GM23338 (cell line): Measurements from ENCODE around the gene SLC6A12. TPM values are rescaled to one million over a fixed set of nuclear protein-coding genes. Genes with fewer than 3 reads are reported as not detected.

ENCODE experiments used
- ATAC-seq: fragments of 200-7000 bp; cut with Tn5 transposase; 3 replicates; pipeline ENCODE4 v1.9.1; 2020
- DNase-seq: peaks from one replicate; pipeline ENCODE4 v3.0.0-alpha.2; 2015; ENCODE audit warnings: low spot score
- H2AFZ ChIP-seq: fragments of 200-600 bp; sonication (generic); 2 replicates; pipeline ENCODE4 v1.8.0; 2016; ENCODE audit warnings: antibody characterized with exemption, mild to moderate bottlenecking, moderate library complexity
- H3F3A ChIP-seq: fragments of 200-600 bp; sonication (generic); replicated peaks from 2 replicates; pipeline ENCODE4 v1.8.0; 2017; ENCODE audit warnings: antibody characterized with exemption, mixed run types, low read depth
- H3K27ac ChIP-seq: fragments of 200-600 bp; sonication (generic); 2 replicates; pipeline ENCODE4 v1.6.1; 2016; ENCODE audit warnings: low read depth
- H3K27me3 ChIP-seq: fragments of 200-600 bp; sonication (generic); 2 replicates; pipeline ENCODE4 v1.8.0; 2016; ENCODE audit warnings: mild to moderate bottlenecking, mixed run types, moderate library complexity; ENCODE audit not compliant: insufficient read depth
- H3K36me3 ChIP-seq: fragments of 200-600 bp; sonication (generic); 2 replicates; pipeline ENCODE4 v1.8.0; 2016; ENCODE audit warnings: mild to moderate bottlenecking; ENCODE audit not compliant: insufficient read depth
- H3K4me1 ChIP-seq: fragments of 200-600 bp; sonication (generic); 2 replicates; pipeline ENCODE4 v1.8.0; 2016; ENCODE audit warnings: mild to moderate bottlenecking, moderate library complexity; ENCODE audit not compliant: insufficient read depth
- H3K4me2 ChIP-seq: fragments of 200-600 bp; sonication (generic); 2 replicates; pipeline ENCODE4 v1.7.1; 2017; ENCODE audit warnings: mixed run types
- H3K4me3 ChIP-seq: fragments of 200-600 bp; sonication (generic); 2 replicates; pipeline ENCODE4 v1.6.1; 2016; ENCODE audit warnings: mixed run types
- H3K79me2 ChIP-seq: fragments of 200-600 bp; sonication (generic); replicated peaks from 2 replicates; pipeline ENCODE4 v1.8.0; 2017; ENCODE audit warnings: mild to moderate bottlenecking; ENCODE audit not compliant: insufficient read depth
- H3K9me2 ChIP-seq: fragments of 200-600 bp; sonication (generic); 2 replicates; pipeline ENCODE4 v1.8.0; 2017; ENCODE audit not compliant: insufficient read depth
- H4K20me1 ChIP-seq: fragments of 200-600 bp; sonication (generic); replicated peaks from 2 replicates; pipeline ENCODE4 v1.8.0; 2017; ENCODE audit warnings: mild to moderate bottlenecking; ENCODE audit not compliant: insufficient read depth
- H3K27ac Mint-ChIP-seq: 2 replicates; pipeline ENCODE4 v1.8.0; 2020; ENCODE audit warnings: inconsistent platforms, mild to moderate bottlenecking, moderate library complexity, mixed read lengths
- H3K27me3 Mint-ChIP-seq: 3 replicates; pipeline ENCODE4 v1.8.0; 2022; ENCODE audit warnings: low read depth, mild to moderate bottlenecking, moderate library complexity, mixed read lengths, inconsistent platforms; ENCODE audit not compliant: insufficient read depth, poor library complexity
- H3K36me3 Mint-ChIP-seq: 3 replicates; pipeline ENCODE4 v1.8.0; 2021; ENCODE audit warnings: low read depth, mild to moderate bottlenecking, inconsistent platforms, moderate library complexity, mixed read lengths
- H3K4me1 Mint-ChIP-seq: 3 replicates; pipeline ENCODE4 v1.8.0; 2020; ENCODE audit warnings: mild to moderate bottlenecking, inconsistent platforms, mixed read lengths
- H3K4me3 Mint-ChIP-seq: 3 replicates; pipeline ENCODE4 v1.8.0; 2021; ENCODE audit warnings: moderate library complexity, mild to moderate bottlenecking, inconsistent platforms, mixed read lengths
- H3K9me3 Mint-ChIP-seq: 3 replicates; pipeline ENCODE4 v1.8.0; 2020; ENCODE audit warnings: moderate library complexity, mild to moderate bottlenecking, inconsistent platforms, mixed read lengths
- CREB1 ChIP-seq: fragments of 250-450 bp; sonication (Bioruptor Pico); IDR thresholded peaks from 2 replicates; pipeline ENCODE4 v1.5.0; 2020; ENCODE audit warnings: low read depth, mild to moderate bottlenecking, moderate library complexity
- EZH2 ChIP-seq: fragments of 200-600 bp; sonication (generic); IDR thresholded peaks from one replicate; pipeline ENCODE4 v1.8.0; 2017; ENCODE audit warnings: antibody characterized with exemption, mild to moderate bottlenecking, low read depth; ENCODE audit not compliant: unreplicated experiment
- EZH2phosphoT487 ChIP-seq: fragments of 200-600 bp; sonication (generic); IDR thresholded peaks from one replicate; pipeline ENCODE4 v1.8.1; 2018; ENCODE audit warnings: antibody characterized with exemption; ENCODE audit not compliant: unreplicated experiment
- JUNB ChIP-seq: IDR thresholded peaks from one replicate; pipeline ENCODE4 v1.6.1; 2016; ENCODE audit warnings: antibody characterized with exemption; ENCODE audit not compliant: unreplicated experiment
- NANOG ChIP-seq: IDR thresholded peaks from 2 replicates; pipeline ENCODE4 v1.6.1; 2016; ENCODE audit warnings: antibody characterized with exemption, borderline replicate concordance
- POLR2AphosphoS5 ChIP-seq: IDR thresholded peaks from 2 replicates; pipeline ENCODE4 v1.6.1; 2016; ENCODE audit warnings: antibody characterized with exemption, low read depth
- REST ChIP-seq: IDR thresholded peaks from one replicate; pipeline ENCODE4 v1.6.1; 2018; ENCODE audit warnings: antibody characterized with exemption; ENCODE audit not compliant: unreplicated experiment
- STAT1 ChIP-seq: IDR thresholded peaks from one replicate; pipeline ENCODE4 v1.6.1; 2016; ENCODE audit warnings: antibody characterized with exemption; ENCODE audit not compliant: unreplicated experiment
- ZNF114 ChIP-seq: fragments of 250-450 bp; sonication (Bioruptor Pico); IDR thresholded peaks from 2 replicates; pipeline ENCODE4 v1.5.0; 2020; ENCODE audit warnings: mild to moderate bottlenecking, moderate library complexity
- ZNF331 ChIP-seq: fragments of 250-450 bp; sonication (Bioruptor Pico); IDR thresholded peaks from 2 replicates; pipeline ENCODE4 v1.5.0; 2020; ENCODE audit warnings: low read depth, mild to moderate bottlenecking, moderate library complexity
- ZNF462 ChIP-seq: fragments of 250-450 bp; sonication (Bioruptor Pico); IDR thresholded peaks from 2 replicates; pipeline ENCODE4 v1.5.0; 2020; ENCODE audit warnings: mild to moderate bottlenecking, moderate library complexity
- polyA plus RNA-seq: library from polyadenylated mRNA; unstranded; fragments of >200 nt; fragmentation: Nextera tagmentation; extraction: Ambion mirVana; gene quantifications from 2 replicates; pipeline ENCODE4 v1.2.1, GENCODE V29; 2016
- total RNA-seq: library from RNA; depleted of rRNA; stranded (reverse); fragments of >200 nt; shearing (Covaris generic); gene quantifications from 2 replicates; pipeline ENCODE4 v1.2.3, GENCODE V29; 2014
- TF ChIP-seq, protein P1 (sequence below), 2 experiments: fragments of 200-600 bp in 1 of 2; sonication (generic) in 1 of 2; conservative IDR thresholded peaks; 2 replicates each; pipeline versions ENCODE4 v1.5.1 to v1.6.1; 2016 to 2017; ENCODE audit warnings: antibody characterized with exemption in 2 of 2, low read depth in 2 of 2, mild to moderate bottlenecking in 2 of 2, moderate library complexity in 1 of 2

The SLC6A12 gene
- total and polyA plus RNA-seq, 2 experiments from 2014 or later = 0.56 TPM; not detected in 1

- TF ChIP-seq ZNF462 (CRISPR knock-in tag) = no peak
- TF ChIP-seq ZNF114 (CRISPR knock-in tag) = no peak
- TF ChIP-seq POLR2AphosphoS5 = no peak
- no peak for TF ChIP-seq EZH2phosphoT487
- TF ChIP-seq, protein P1, sequence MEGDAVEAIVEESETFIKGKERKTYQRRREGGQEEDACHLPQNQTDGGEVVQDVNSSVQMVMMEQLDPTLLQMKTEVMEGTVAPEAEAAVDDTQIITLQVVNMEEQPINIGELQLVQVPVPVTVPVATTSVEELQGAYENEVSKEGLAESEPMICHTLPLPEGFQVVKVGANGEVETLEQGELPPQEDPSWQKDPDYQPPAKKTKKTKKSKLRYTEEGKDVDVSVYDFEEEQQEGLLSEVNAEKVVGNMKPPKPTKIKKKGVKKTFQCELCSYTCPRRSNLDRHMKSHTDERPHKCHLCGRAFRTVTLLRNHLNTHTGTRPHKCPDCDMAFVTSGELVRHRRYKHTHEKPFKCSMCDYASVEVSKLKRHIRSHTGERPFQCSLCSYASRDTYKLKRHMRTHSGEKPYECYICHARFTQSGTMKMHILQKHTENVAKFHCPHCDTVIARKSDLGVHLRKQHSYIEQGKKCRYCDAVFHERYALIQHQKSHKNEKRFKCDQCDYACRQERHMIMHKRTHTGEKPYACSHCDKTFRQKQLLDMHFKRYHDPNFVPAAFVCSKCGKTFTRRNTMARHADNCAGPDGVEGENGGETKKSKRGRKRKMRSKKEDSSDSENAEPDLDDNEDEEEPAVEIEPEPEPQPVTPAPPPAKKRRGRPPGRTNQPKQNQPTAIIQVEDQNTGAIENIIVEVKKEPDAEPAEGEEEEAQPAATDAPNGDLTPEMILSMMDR (conservative IDR thresholded peaks at IDR 0.05; ENCODE audit: low read depth in 2 of 2) = no peak
- TF ChIP-seq JUNB = no peak
- TF ChIP-seq STAT1 = no peak
- TF ChIP-seq CREB1 (CRISPR knock-in tag) = no peak
- no peak for TF ChIP-seq NANOG
These were observed 48.9 kb upstream of the SLC6A12 start, which contains the start of gene SLC6A13 (continued) for GRCh38 chr12:262817-263216.

- TF ChIP-seq POLR2AphosphoS5 = no peak
- TF ChIP-seq ZNF114 (CRISPR knock-in tag) = no peak
- TF ChIP-seq ZNF331 (CRISPR knock-in tag) = no peak
- TF ChIP-seq REST = no peak
- no peak for TF ChIP-seq EZH2
- TF ChIP-seq STAT1 = no peak
- TF ChIP-seq EZH2phosphoT487 = no peak
- TF ChIP-seq CREB1 (CRISPR knock-in tag) = no peak
- no peaks in the 10 kb centered on the region for H3K4me1 ChIP-seq
These were observed 48.2 kb upstream of the SLC6A12 start for GRCh38 chr12:262113-262512.

More at GRCh38 chr12:262113-262512, 48.2 kb upstream of the SLC6A12 start:
- Mint-ChIP-seq H3K36me3 (no peaks in the 10 kb centered on the region), H3K27me3 (peaks cover 5% of the 10 kb centered on the region), H3K4me3 (no peak overlapping the region), H3K4me1 (peaks cover 4% of the 10 kb centered on the region; the same call in 2 of the 3 replicates), H3K9me3 (no peaks in the 10 kb centered on the region), H3K27ac (no peak overlapping the region)
- no peaks in the 10 kb centered on the region for H4K20me1 ChIP-seq
- H2AFZ ChIP-seq = no peak overlapping the region
- H3K36me3 ChIP-seq = no peaks in the 10 kb centered on the region
- H3K27me3 ChIP-seq = no peaks in the 10 kb centered on the region
- H3K4me3 ChIP-seq = no peak overlapping the region
- ATAC-seq (no peak), DNase-seq (no peak)
- no peak overlapping the region for H3K27ac ChIP-seq
- no peaks in the 10 kb centered on the region for H3F3A ChIP-seq
- H3K4me2 ChIP-seq = no peak overlapping the region
- H3K79me2 ChIP-seq = no peaks in the 10 kb centered on the region
- H3K9me2 ChIP-seq = no peaks in the 10 kb centered on the region
